ENCODE measurements around the gene AFDN.

Gene AFDN

GRCh38 chr6:167881327-167881726 lies 54.6 kb downstream of the AFDN start:
- Mint-ChIP-seq H3K36me3 (ENCODE audit: low read depth) (peaks cover 30% of the 10 kb centered on the region), H3K27me3 (ENCODE audit: low read depth) (no peaks in the 10 kb centered on the region), H3K27ac (no peak overlapping the region), H3K4me1 (ENCODE audit: low read depth) (no peaks in the 10 kb centered on the region), H3K4me3 (no peak overlapping the region), H3K9me3 (no peaks in the 10 kb centered on the region)

- H3K27ac Mint-ChIP-seq: no peak overlapping the region
- H3K36me3 Mint-ChIP-seq (ENCODE audit: low read depth): peaks cover 28% of the 10 kb centered on the region
- H3K9me3 Mint-ChIP-seq: no peaks in the 10 kb centered on the region
- no peaks in the 10 kb centered on the region for H3K4me1 Mint-ChIP-seq (ENCODE audit: low read depth)
- H3K27me3 Mint-ChIP-seq (ENCODE audit: low read depth): no peaks in the 10 kb centered on the region
- H3K4me3 Mint-ChIP-seq: no peak overlapping the region
Measured at GRCh38 chr6:167882244-167882643, 55.5 kb downstream of the AFDN start.

- Mint-ChIP-seq H3K4me3 (no peak overlapping the region), H3K27ac (no peak overlapping the region), H3K36me3 (ENCODE audit: low read depth) (peaks cover 14% of the 10 kb centered on the region), H3K4me1 (ENCODE audit: low read depth) (no peaks in the 10 kb centered on the region), H3K27me3 (ENCODE audit: low read depth) (no peaks in the 10 kb centered on the region), H3K9me3 (no peaks in the 10 kb centered on the region)
Measured at GRCh38 chr6:167888098-167888497, 61.4 kb downstream of the AFDN start.

GRCh38 chr6:167892835-167893815 lies 66.4 kb downstream of the AFDN start:
- H3K9me3 Mint-ChIP-seq: no peaks in the 10 kb centered on the region
- no peak overlapping the region for H3K4me3 Mint-ChIP-seq
- no peak overlapping the region for H3K27ac Mint-ChIP-seq
- no peaks in the 10 kb centered on the region for H3K27me3 Mint-ChIP-seq (ENCODE audit: low read depth)
- no peaks in the 10 kb centered on the region for H3K4me1 Mint-ChIP-seq (ENCODE audit: low read depth)
- H3K36me3 Mint-ChIP-seq (ENCODE audit: low read depth): peaks cover 2% of the 10 kb centered on the region

GRCh38 chr6:167894965-167895364 lies 68.3 kb downstream of the AFDN start:
- no peaks in the 10 kb centered on the region for H3K9me3 Mint-ChIP-seq
- no peaks in the 10 kb centered on the region for H3K4me1 Mint-ChIP-seq (ENCODE audit: low read depth)
- H3K27me3 Mint-ChIP-seq (ENCODE audit: low read depth): no peaks in the 10 kb centered on the region
- no peaks in the 10 kb centered on the region for H3K36me3 Mint-ChIP-seq (ENCODE audit: low read depth)
- H3K4me3 Mint-ChIP-seq: no peak overlapping the region
- H3K27ac Mint-ChIP-seq: no peak overlapping the region

- H3K4me3 Mint-ChIP-seq: no peak overlapping the region
- H3K4me1 Mint-ChIP-seq (ENCODE audit: low read depth): no peaks in the 10 kb centered on the region
- no peaks in the 10 kb centered on the region for H3K36me3 Mint-ChIP-seq (ENCODE audit: low read depth)
- no peaks in the 10 kb centered on the region for H3K27me3 Mint-ChIP-seq (ENCODE audit: low read depth)
- no peaks in the 10 kb centered on the region for H3K9me3 Mint-ChIP-seq
- H3K27ac Mint-ChIP-seq: no peak overlapping the region
Measured at GRCh38 chr6:167896648-167897047, 69.9 kb downstream of the AFDN start.

- no peaks in the 10 kb centered on the region for H3K4me1 Mint-ChIP-seq (ENCODE audit: low read depth)
- peaks cover 6% of the 10 kb centered on the region for H3K36me3 Mint-ChIP-seq (ENCODE audit: low read depth)
- H3K9me3 Mint-ChIP-seq: no peaks in the 10 kb centered on the region
- no peaks in the 10 kb centered on the region for H3K27me3 Mint-ChIP-seq (ENCODE audit: low read depth)
- H3K4me3 Mint-ChIP-seq: no peak overlapping the region
- no peak overlapping the region for H3K27ac Mint-ChIP-seq
Measured at GRCh38 chr6:167898673-167899311, 72.1 kb downstream of the AFDN start.

GRCh38 chr6:167904791-167905190 lies 78.1 kb downstream of the AFDN start:
- no peaks in the 10 kb centered on the region for H3K4me1 Mint-ChIP-seq (ENCODE audit: low read depth)
- H3K27me3 Mint-ChIP-seq (ENCODE audit: low read depth): no peaks in the 10 kb centered on the region
- peaks cover 12% of the 10 kb centered on the region for H3K36me3 Mint-ChIP-seq (ENCODE audit: low read depth)
- H3K4me3 Mint-ChIP-seq: no peak overlapping the region
- H3K9me3 Mint-ChIP-seq: no peaks in the 10 kb centered on the region
- no peak overlapping the region for H3K27ac Mint-ChIP-seq

- Mint-ChIP-seq H3K27ac (no peak overlapping the region), H3K36me3 (ENCODE audit: low read depth) (peaks cover 12% of the 10 kb centered on the region), H3K4me3 (no peak overlapping the region), H3K4me1 (ENCODE audit: low read depth) (no peaks in the 10 kb centered on the region), H3K27me3 (ENCODE audit: low read depth) (no peaks in the 10 kb centered on the region), H3K9me3 (no peaks in the 10 kb centered on the region)
Measured at GRCh38 chr6:167906899-167907298, 80.2 kb downstream of the AFDN start.

GRCh38 chr6:167907837-167908681 lies 81.3 kb downstream of the AFDN start:
- H3K36me3 Mint-ChIP-seq (ENCODE audit: low read depth): peaks cover 11% of the 10 kb centered on the region
- no peak overlapping the region for H3K27ac Mint-ChIP-seq
- H3K27me3 Mint-ChIP-seq (ENCODE audit: low read depth): no peaks in the 10 kb centered on the region
- H3K9me3 Mint-ChIP-seq: no peaks in the 10 kb centered on the region
- no peaks in the 10 kb centered on the region for H3K4me1 Mint-ChIP-seq (ENCODE audit: low read depth)
- H3K4me3 Mint-ChIP-seq: no peak overlapping the region

- Mint-ChIP-seq H3K9me3 (no peaks in the 10 kb centered on the region), H3K4me1 (ENCODE audit: low read depth) (no peaks in the 10 kb centered on the region), H3K36me3 (ENCODE audit: low read depth) (peaks cover 5% of the 10 kb centered on the region), H3K27ac (no peak overlapping the region), H3K4me3 (no peak overlapping the region), H3K27me3 (ENCODE audit: low read depth) (no peaks in the 10 kb centered on the region)
Measured at GRCh38 chr6:167910007-167910406, 83.3 kb downstream of the AFDN start.

GRCh38 chr6:167910652-167911051 lies 83.9 kb downstream of the AFDN start:
- Mint-ChIP-seq H3K27ac (no peak overlapping the region), H3K4me1 (ENCODE audit: low read depth) (no peaks in the 10 kb centered on the region), H3K27me3 (ENCODE audit: low read depth) (no peaks in the 10 kb centered on the region), H3K9me3 (no peaks in the 10 kb centered on the region), H3K4me3 (no peak overlapping the region), H3K36me3 (ENCODE audit: low read depth) (peaks cover 9% of the 10 kb centered on the region)

- no peaks in the 10 kb centered on the region for H3K27me3 Mint-ChIP-seq (ENCODE audit: low read depth)
- no peaks in the 10 kb centered on the region for H3K4me1 Mint-ChIP-seq (ENCODE audit: low read depth)
- H3K36me3 Mint-ChIP-seq (ENCODE audit: low read depth): peaks cover 10% of the 10 kb centered on the region
- no peak overlapping the region for H3K27ac Mint-ChIP-seq
- H3K4me3 Mint-ChIP-seq: no peak overlapping the region
- H3K9me3 Mint-ChIP-seq: no peaks in the 10 kb centered on the region
Measured at GRCh38 chr6:167912494-167912893, 85.8 kb downstream of the AFDN start.

- Mint-ChIP-seq H3K27ac (no peak overlapping the region), H3K4me3 (no peak overlapping the region), H3K4me1 (ENCODE audit: low read depth) (no peaks in the 10 kb centered on the region), H3K9me3 (no peaks in the 10 kb centered on the region), H3K36me3 (ENCODE audit: low read depth) (peaks cover 14% of the 10 kb centered on the region), H3K27me3 (ENCODE audit: low read depth) (no peaks in the 10 kb centered on the region)
Measured at GRCh38 chr6:167913699-167914098, 87.0 kb downstream of the AFDN start.

Measured in T-helper 1 cell treated with Interleukin-12 subunit alpha and Interleukin-12 subunit beta and Interleukin-4 antibody, amounts not matched to agents 30 μg/mL and 1 μg/mL, for 36 hours (primary cell).